ENCODE data around the gene ACOXL. TPM values are rescaled to one million over a fixed set of nuclear protein-coding genes. Genes with fewer than 3 reads are reported as not detected.

The ACOXL gene
- total and polyA plus RNA-seq, 9 donors: 0.17 to 0.31 (median 0.23) TPM; not detected in 4

GRCh38 chr2:111148925-111149324 is 416.6 kb downstream of the ACOXL start:
- WGBS, 3 donors: 86 to 91% (median 86%) methylated on average over 8 of the region's 8 CpGs
- intact Hi-C loops (cut with DNase I): no loop called here

GRCh38 chr2:111149882-111150455 is 417.6 kb downstream of the ACOXL start:
- H3K4me3 ChIP-seq: no peak overlapping the region
- H3K9me3 ChIP-seq: no peaks in the 10 kb centered on the region
- no peak for DNase-seq
- H3K4me1 ChIP-seq (ENCODE audit: insufficient read depth): no peaks in the 10 kb centered on the region
- H3K36me3 ChIP-seq: no peaks in the 10 kb centered on the region
- H3K27ac ChIP-seq: no peak overlapping the region
- intact Hi-C loops (cut with DNase I): no loop called here
- 91 to 97% (median 95%) methylated on average over 7 of the region's 7 CpGs for WGBS, 3 donors
- H3K27me3 ChIP-seq: no peaks in the 10 kb centered on the region
- TF ChIP-seq POLR2A (IDR thresholded peaks at IDR 0.05) (no peak), EP300 (IDR thresholded peaks at IDR 0.05) (no peak), CTCF (IDR thresholded peaks at IDR 0.05) (no peak)

More at GRCh38 chr2:111148925-111149324, 416.6 kb downstream of the ACOXL start:
- H3K9me3 ChIP-seq: no peaks in the 10 kb centered on the region
- H3K4me1 ChIP-seq (ENCODE audit: insufficient read depth): no peaks in the 10 kb centered on the region
- no peak overlapping the region for H3K4me3 ChIP-seq
- H3K27ac ChIP-seq: no peak overlapping the region
- H3K27me3 ChIP-seq: no peaks in the 10 kb centered on the region
- DNase-seq: no peak
- TF ChIP-seq POLR2A (IDR thresholded peaks at IDR 0.05): no peak
- no peak for TF ChIP-seq EP300 (IDR thresholded peaks at IDR 0.05)
- TF ChIP-seq CTCF (IDR thresholded peaks at IDR 0.05): no peak
- H3K36me3 ChIP-seq: no peaks in the 10 kb centered on the region

GRCh38 chr2:111154758-111155157 is 422.4 kb downstream of the ACOXL start:
- Histone ChIP-seq H3K9me3 (no peaks in the 10 kb centered on the region), H3K36me3 (no peaks in the 10 kb centered on the region), H3K27ac (no peak overlapping the region), H3K4me3 (no peak overlapping the region), H3K4me1 (ENCODE audit: insufficient read depth) (no peaks in the 10 kb centered on the region), H3K27me3 (no peaks in the 10 kb centered on the region)
- DNase-seq: no peak
- TF ChIP-seq POLR2A (IDR thresholded peaks at IDR 0.05) (no peak), EP300 (IDR thresholded peaks at IDR 0.05) (no peak), CTCF (IDR thresholded peaks at IDR 0.05) (no peak)
- intact Hi-C loops (cut with DNase I): no loop called here
- WGBS, 3 donors: 98 to 99% (median 99%) methylated on average over 6 of the region's 6 CpGs

GRCh38 chr2:111155610-111156009 is 423.2 kb downstream of the ACOXL start:
- TF ChIP-seq POLR2A (IDR thresholded peaks at IDR 0.05) (no peak), EP300 (IDR thresholded peaks at IDR 0.05) (no peak), CTCF (IDR thresholded peaks at IDR 0.05) (no peak)
- intact Hi-C loops (cut with DNase I): no loop called here
- whole genome bisulfite sequencing, 3 donors: 86 to 89% (median 86%) methylated on average over 1 of the region's 1 CpG
- no peaks in the 10 kb centered on the region for H3K36me3 ChIP-seq
- no peak for DNase-seq
- H3K4me1 ChIP-seq (ENCODE audit: insufficient read depth): no peaks in the 10 kb centered on the region
- no peak overlapping the region for H3K27ac ChIP-seq
- H3K27me3 ChIP-seq: no peaks in the 10 kb centered on the region
- H3K9me3 ChIP-seq: no peaks in the 10 kb centered on the region
- H3K4me3 ChIP-seq: no peak overlapping the region

All from ovary (tissue), 9 donors.